AG04449 (cell line): ENCODE data around the gene ITM2C.

ENCODE experiments used
- CTCF ChIA-PET: fragments of 350-600 bp; formaldehyde crosslinking; extraction: SDS; loops from one replicate; lab custom pipeline; 2021; ENCODE audit warnings: antibody characterized with exemption; lab: Yijun Ruan, JAX
- POLR2A ChIA-PET: fragments of 400-600, 350-600 bp; formaldehyde crosslinking; extraction: SDS; loops from one replicate; lab custom pipeline; 2020; ENCODE audit warnings: antibody characterized with exemption, inconsistent platforms; lab: Yijun Ruan, JAX
- DNase-seq: peaks from one replicate; pipeline ENCODE4 v3.0.0-alpha.2; 2010; ENCODE audit warnings: low read depth, low spot score
- H3K4me3 ChIP-seq: 2 replicates; pipeline ENCODE4 v1.5.1; 2011; ENCODE audit warnings: low read depth, mild to moderate bottlenecking, control low read depth, low read length
- CTCF ChIP-seq: IDR thresholded peaks from one replicate; pipeline ENCODE4 v1.5.1; 2011; ENCODE audit warnings: mild to moderate bottlenecking, moderate library complexity, low read length, control low read depth, inconsistent platforms; ENCODE audit not compliant: insufficient read depth; ENCODE audit errors: missing control alignments

Gene ITM2C

GRCh38 chr2:230823264-230823964 lies 41.3 kb upstream of the ITM2C start:
- DNase-seq, result no peak
- ChIA-PET CTCF (interaction anchor here (0.9 to 6.6 kb wide), 32 partner anchors 9 to 778 kb away, joined by 3 to 141 read pairs (median 6); partner anchors contain the start of gene CAB39), POLR2A (interaction anchor here (0.6 kb wide), 1 partner anchor 9 kb away, joined by 3 read pairs; no protein-coding TSS in a partner anchor)
- TF ChIP-seq CTCF, result no peak
- H3K4me3 ChIP-seq, result no peak overlapping the region

- POLR2A ChIA-PET, result no interaction called here
- H3K4me3 ChIP-seq, result peak overlapping the region; percentile 49
- TF ChIP-seq CTCF, result peak; percentile 58
- CTCF ChIA-PET, result interaction anchor here (0.7 to 6.6 kb wide), 46 partner anchors 8 to 777 kb away, joined by 3 to 141 read pairs (median 4); partner anchors contain the start of genes CAB39 and ITM2C
- DNase-seq, result peak; percentile 24
Measured at GRCh38 chr2:230824406-230824978, 40.2 kb upstream of the ITM2C start.

- CTCF ChIA-PET, result interaction anchor here (1.0 to 4.8 kb wide), 5 partner anchors 23 to 627 kb away, joined by 3 to 77 read pairs (median 8); no protein-coding TSS in a partner anchor
- DNase-seq, result no peak
- TF ChIP-seq CTCF, result no peak
- no peak overlapping the region for H3K4me3 ChIP-seq
- POLR2A ChIA-PET, result no interaction called here
Measured at GRCh38 chr2:230825354-230825753, 39.4 kb upstream of the ITM2C start.

- CTCF ChIA-PET, result interaction anchor here (0.7 to 1.8 kb wide), 5 partner anchors 13 to 624 kb away, joined by 3 to 6 read pairs (median 5); no protein-coding TSS in a partner anchor
Measured at GRCh38 chr2:230827774-230828271, 36.9 kb upstream of the ITM2C start.

GRCh38 chr2:230828272-230828961 lies 36.3 kb upstream of the ITM2C start:
- no peak for DNase-seq

More at GRCh38 chr2:230827774-230828271, 36.9 kb upstream of the ITM2C start:
- no peak for DNase-seq
- no peak for TF ChIP-seq CTCF
- POLR2A ChIA-PET, result no interaction called here
- no peak overlapping the region for H3K4me3 ChIP-seq

More at GRCh38 chr2:230828272-230828961, 36.3 kb upstream of the ITM2C start:
- TF ChIP-seq CTCF, result no peak
- H3K4me3 ChIP-seq, result peak overlapping the region; percentile 8; the same call in 1 of the 2 replicates
- ChIA-PET POLR2A (no interaction called here), CTCF (interaction anchor here (0.7 to 1.5 kb wide), 3 partner anchors 19 to 623 kb away, joined by 3 to 5 read pairs (median 3); no protein-coding TSS in a partner anchor)
